GM21526 (cell line): ENCODE results near the gene TPX2.

Experiments
- ATAC-seq: cut with Tn5 transposase; IDR thresholded peaks from one replicate; pipeline ENCODE4 v1.9.1; 2021; ENCODE audit warnings: moderate library complexity; ENCODE audit not compliant: unreplicated experiment, low FRiP score

The TPX2 gene, protein sequence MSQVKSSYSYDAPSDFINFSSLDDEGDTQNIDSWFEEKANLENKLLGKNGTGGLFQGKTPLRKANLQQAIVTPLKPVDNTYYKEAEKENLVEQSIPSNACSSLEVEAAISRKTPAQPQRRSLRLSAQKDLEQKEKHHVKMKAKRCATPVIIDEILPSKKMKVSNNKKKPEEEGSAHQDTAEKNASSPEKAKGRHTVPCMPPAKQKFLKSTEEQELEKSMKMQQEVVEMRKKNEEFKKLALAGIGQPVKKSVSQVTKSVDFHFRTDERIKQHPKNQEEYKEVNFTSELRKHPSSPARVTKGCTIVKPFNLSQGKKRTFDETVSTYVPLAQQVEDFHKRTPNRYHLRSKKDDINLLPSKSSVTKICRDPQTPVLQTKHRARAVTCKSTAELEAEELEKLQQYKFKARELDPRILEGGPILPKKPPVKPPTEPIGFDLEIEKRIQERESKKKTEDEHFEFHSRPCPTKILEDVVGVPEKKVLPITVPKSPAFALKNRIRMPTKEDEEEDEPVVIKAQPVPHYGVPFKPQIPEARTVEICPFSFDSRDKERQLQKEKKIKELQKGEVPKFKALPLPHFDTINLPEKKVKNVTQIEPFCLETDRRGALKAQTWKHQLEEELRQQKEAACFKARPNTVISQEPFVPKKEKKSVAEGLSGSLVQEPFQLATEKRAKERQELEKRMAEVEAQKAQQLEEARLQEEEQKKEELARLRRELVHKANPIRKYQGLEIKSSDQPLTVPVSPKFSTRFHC

GRCh38 chr20:31738729-31739549 lies at the start of gene TPX2:
Gene TPX2 (plus strand): TSS chr20:31739290. CDS start chr20:31757477, 18,187 bp downstream.
- ATAC-seq: peak; percentile 95

GRCh38 chr20:31690124-31690666 lies 48.9 kb upstream of the TPX2 start:
- no peak for ATAC-seq

- peak; percentile 49 for ATAC-seq
Measured at GRCh38 chr20:31691646-31692275, 47.3 kb upstream of the TPX2 start.

- ATAC-seq: no peak
Measured at GRCh38 chr20:31693402-31693801, 45.7 kb upstream of the TPX2 start.

- ATAC-seq: no peak
Measured at GRCh38 chr20:31693987-31694661, 45.0 kb upstream of the TPX2 start.

- ATAC-seq: no peak
Measured at GRCh38 chr20:31694842-31695593, 44.1 kb upstream of the TPX2 start.

DNA sequence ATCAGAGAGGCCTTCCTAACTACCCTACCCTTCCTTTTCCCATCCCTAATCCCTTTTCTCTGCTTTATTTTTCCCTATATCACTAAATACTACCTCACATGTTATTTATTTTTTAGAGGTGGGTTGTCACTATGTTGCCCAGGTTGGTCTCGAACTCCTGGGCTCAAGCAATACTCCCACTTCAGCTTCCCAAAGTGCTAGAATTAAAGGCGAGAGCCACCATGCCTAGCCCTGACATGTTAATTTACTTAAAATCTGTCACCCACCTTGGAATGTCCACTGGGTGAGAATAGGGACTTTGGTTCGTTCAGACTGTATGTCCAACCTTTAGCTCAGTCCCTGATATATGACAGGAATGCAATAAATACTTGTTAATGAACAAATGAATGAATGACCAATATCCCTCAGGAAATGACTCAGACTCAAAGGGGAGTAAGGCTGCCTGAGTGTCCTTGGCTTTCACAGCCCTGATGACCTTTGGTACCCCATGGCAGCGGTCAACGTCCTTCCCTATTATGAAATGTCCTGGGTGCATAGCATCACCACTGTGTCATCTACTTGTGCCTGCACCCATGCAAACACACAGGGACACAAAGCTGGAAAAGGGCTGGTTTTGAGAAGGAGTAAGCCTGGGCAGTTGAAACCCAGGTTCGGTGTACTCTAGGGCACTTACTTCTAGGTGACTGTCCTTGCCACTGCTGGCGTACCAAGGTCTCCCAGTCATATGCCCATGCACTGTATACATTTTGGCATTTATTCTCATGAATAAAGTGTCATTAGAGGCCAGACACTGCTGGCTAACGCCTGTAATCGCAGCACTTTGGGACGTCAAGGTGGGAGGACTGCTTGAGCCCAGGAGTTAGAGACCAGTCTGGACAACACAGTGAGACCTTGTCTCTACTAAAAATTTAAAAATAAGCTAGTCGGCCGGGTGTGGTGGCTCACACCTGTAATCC lies 43.0 kb upstream of the TPX2 start:
- ATAC-seq: no peak

- no peak for ATAC-seq
Measured at GRCh38 chr20:31698243-31698802, 40.8 kb upstream of the TPX2 start.

GRCh38 chr20:31698803-31699718 lies 40.0 kb upstream of the TPX2 start:
- ATAC-seq: peak; percentile 89

DNA sequence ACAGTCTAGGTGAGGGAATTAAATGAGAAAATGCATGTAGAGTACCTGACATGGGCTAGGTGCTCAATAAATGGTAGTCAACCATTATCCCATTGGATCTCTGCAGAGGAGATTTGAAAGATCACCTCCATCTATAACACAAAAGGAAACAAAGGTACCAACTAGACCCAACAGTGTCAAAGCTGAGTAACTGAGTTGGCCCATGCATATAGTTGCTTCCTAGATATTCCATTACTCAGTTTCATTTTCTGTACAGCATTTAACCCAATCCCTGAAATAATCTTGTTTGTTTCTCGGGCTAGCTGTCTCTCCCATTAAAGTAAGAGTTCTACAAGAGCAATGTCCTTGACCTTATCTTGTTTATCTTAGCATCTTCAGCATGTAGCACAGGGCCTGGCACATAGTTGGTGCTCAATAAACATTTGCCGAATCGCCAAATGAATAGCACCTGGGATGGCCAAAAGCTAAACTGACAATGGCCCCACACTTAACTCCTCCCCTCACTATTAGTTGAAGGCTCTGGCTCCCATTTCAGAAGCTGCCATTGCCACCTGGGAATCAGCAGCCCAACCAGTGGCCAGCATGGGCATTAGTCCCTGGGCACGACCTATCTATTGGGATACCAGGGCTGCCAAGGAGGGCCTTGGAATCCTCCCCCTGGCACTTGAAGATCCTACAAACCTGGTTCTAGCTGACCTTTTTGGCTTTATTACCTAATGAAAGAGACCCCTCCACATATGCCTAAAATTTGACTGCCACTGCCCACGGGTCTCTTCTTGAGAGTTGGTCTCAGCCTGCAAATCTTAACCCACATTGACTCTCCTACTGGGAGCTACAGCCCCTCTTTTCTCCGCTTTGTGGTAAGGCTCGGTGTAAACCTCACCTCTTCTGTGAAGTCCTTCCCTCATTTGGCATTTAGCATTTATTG lies 39.0 kb upstream of the TPX2 start:
- no peak for ATAC-seq

DNA sequence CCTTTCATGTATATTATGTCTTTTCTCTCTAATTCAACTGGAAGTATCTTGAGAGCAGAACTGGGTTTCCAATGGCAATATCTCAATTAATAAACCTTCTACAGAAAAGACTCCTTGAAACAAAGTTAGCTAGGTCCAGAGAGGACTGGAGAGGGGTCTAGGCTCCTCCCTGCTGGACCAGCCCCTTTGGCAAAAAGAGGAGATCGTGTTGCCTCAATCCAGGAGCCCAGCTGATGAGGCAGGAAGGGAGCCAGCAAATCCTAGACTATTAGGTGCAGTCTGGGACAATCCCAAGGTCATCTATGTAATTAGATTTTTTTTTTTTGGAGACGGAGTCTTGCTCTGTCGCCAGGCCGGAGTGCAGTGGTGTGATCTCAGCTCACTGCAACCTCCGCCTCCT lies 38.3 kb upstream of the TPX2 start:
- no peak for ATAC-seq

DNA sequence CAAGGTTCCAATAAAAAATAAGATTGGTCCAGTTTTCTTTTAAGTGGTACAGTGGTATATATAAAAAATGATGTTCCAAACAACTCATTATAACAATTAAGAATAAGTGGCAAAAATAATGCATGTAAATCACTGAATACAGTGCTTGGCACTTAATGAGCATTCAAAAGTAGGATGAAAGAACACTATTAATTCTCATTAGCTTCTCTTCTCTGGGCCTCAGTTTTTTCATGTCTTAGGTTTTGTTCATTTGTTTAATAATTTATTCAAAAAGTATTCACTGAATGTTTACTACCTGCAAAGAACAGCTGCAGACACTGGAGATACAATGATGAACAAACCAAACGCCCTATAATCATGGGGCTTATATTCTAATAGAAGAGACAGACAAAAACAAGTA lies 37.5 kb upstream of the TPX2 start:
- no peak for ATAC-seq

GRCh38 chr20:31704225-31705119 lies 34.6 kb upstream of the TPX2 start:
- no peak for ATAC-seq

- ATAC-seq: no peak
Measured at GRCh38 chr20:31705191-31705590, 33.9 kb upstream of the TPX2 start.
